ENCODE data around the gene PPIL1. TPM values are rescaled to one million over a fixed set of nuclear protein-coding genes. Genes with fewer than 3 reads are reported as not detected.

The PPIL1 gene
- total RNA-seq, 1 experiment from 2014 or later = 87.8 TPM

DNA sequence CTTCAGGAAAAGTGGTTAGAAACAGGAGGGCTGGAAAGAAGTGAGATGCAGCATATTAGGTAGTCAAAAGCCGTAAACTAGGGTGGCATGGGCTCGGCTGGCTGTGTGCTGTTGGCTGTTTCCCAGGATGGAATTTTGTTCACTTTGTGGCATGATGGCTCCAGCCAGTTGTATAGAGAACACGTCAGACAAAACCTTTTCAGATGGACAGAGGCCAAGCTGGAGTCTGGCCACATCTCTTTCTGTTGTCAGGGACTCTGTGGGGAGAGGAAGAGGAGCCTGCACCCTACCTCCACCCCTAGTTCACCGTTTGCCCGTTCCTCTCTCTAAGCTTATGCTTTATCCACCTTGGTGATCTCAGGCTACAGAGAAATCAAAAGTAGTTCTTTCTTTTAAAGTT, 33.2 kb upstream of the PPIL1 start:
- H2BK15ac ChIP-seq (ENCODE audit: low read depth, low read length) = no peak overlapping the region
- H3K79me1 ChIP-seq (ENCODE audit: insufficient read depth, low read depth, low read length, poor library complexity, severe bottlenecking) = no peaks in the 10 kb centered on the region
- no peak overlapping the region for H3K56ac ChIP-seq (ENCODE audit: insufficient read length, low read depth, low read length)
- no peak overlapping the region for H3K14ac ChIP-seq (ENCODE audit: insufficient read depth, low read length)
- H3K27ac Mint-ChIP-seq = peak overlapping the region in 1 of 3 experiments; percentile 52; a peak in 2 of 7 replicates
- H3K4me1 Mint-ChIP-seq = peaks cover 0 to 6% of the 10 kb centered on the region in 2 experiments; a peak in 2 of 4 replicates
- no peak overlapping the region for H2AK5ac ChIP-seq (ENCODE audit: insufficient read length, low read length)
- no peak overlapping the region for H2AFZ ChIP-seq (ENCODE audit: low read length)
- H2BK20ac ChIP-seq (ENCODE audit: low read depth, low read length, poor library complexity, severe bottlenecking) = no peak overlapping the region
- H3K9me3 Mint-ChIP-seq = no peaks in the 10 kb centered on the region
- no peaks in the 10 kb centered on the region for H3K9me3 ChIP-seq (ENCODE audit: control insufficient read depth, low read depth, low read length)
- no peak overlapping the region for H3K23ac ChIP-seq (ENCODE audit: insufficient read length, low read depth, low read length)
- no peak overlapping the region for H4K91ac ChIP-seq (ENCODE audit: insufficient read length, low read depth, low read length)
- H2BK5ac ChIP-seq (ENCODE audit: insufficient read length, low read length) = no peak overlapping the region
- no peak for DNase-seq
- H3K18ac ChIP-seq (ENCODE audit: insufficient read length, low read depth, low read length) = no peak overlapping the region
- H3K36me3 Mint-ChIP-seq (ENCODE audit: insufficient read depth in 1 of 3, low read depth in 3 of 3) = peaks cover 0 to 3% (median 0%) of the 10 kb centered on the region in 3 experiments; a peak in 2 of 7 replicates
- H3K27ac ChIP-seq (ENCODE audit: insufficient read length, low read depth, low read length) = no peak overlapping the region
- WGBS (ENCODE audit: extremely low coverage, insufficient read length, low lambda C conversion rate) = no CpG with 5 or more reads among the region's 5 CpGs
- no peak overlapping the region for H4K8ac ChIP-seq (replicated peaks; ENCODE audit: insufficient read length, low read depth, low read length)
- no peaks in the 10 kb centered on the region for H3K23me2 ChIP-seq (ENCODE audit: insufficient read length, low read depth, low read length, poor library complexity, severe bottlenecking)
- H2BK12ac ChIP-seq (ENCODE audit: insufficient read length, low read depth, low read length) = no peak overlapping the region
- no peak overlapping the region for H3K4me3 Mint-ChIP-seq
- peaks cover 2% of the 10 kb centered on the region; the same call in 1 of the 2 replicates for H3K4me1 ChIP-seq (ENCODE audit: insufficient read depth, low read length)
- H3T11ph ChIP-seq (ENCODE audit: low read length) = no peak overlapping the region
- no peak overlapping the region for H3K9ac ChIP-seq (ENCODE audit: extremely low read depth, insufficient read length, low read length)
- H3K27me3 Mint-ChIP-seq (ENCODE audit: low read depth) = no peaks in the 10 kb centered on the region
- no peaks in the 10 kb centered on the region for H3K79me2 ChIP-seq (ENCODE audit: insufficient read depth, low read length)
- TF ChIP-seq, protein P1, sequence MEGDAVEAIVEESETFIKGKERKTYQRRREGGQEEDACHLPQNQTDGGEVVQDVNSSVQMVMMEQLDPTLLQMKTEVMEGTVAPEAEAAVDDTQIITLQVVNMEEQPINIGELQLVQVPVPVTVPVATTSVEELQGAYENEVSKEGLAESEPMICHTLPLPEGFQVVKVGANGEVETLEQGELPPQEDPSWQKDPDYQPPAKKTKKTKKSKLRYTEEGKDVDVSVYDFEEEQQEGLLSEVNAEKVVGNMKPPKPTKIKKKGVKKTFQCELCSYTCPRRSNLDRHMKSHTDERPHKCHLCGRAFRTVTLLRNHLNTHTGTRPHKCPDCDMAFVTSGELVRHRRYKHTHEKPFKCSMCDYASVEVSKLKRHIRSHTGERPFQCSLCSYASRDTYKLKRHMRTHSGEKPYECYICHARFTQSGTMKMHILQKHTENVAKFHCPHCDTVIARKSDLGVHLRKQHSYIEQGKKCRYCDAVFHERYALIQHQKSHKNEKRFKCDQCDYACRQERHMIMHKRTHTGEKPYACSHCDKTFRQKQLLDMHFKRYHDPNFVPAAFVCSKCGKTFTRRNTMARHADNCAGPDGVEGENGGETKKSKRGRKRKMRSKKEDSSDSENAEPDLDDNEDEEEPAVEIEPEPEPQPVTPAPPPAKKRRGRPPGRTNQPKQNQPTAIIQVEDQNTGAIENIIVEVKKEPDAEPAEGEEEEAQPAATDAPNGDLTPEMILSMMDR (conservative IDR thresholded peaks at IDR 0.05) = no peak
- H3K4ac ChIP-seq (ENCODE audit: low read depth, low read length) = no peak overlapping the region
- H3K4me2 ChIP-seq (ENCODE audit: insufficient read depth, insufficient read length, low read length) = no peak overlapping the region
- no peak overlapping the region for H4K5ac ChIP-seq (ENCODE audit: insufficient read length, low read depth, low read length)
- H2BK120ac ChIP-seq (ENCODE audit: low read depth, low read length, poor library complexity, severe bottlenecking) = no peak overlapping the region
- no peaks in the 10 kb centered on the region for H4K20me1 ChIP-seq (ENCODE audit: control insufficient read depth, insufficient read depth, insufficient read length)
- no peaks in the 10 kb centered on the region for H3K27me3 ChIP-seq (ENCODE audit: insufficient read depth, low read length)

Data from H9 (cell line).